Measurements from ENCODE around the gene DDC. TPM values are rescaled to one million over a fixed set of nuclear protein-coding genes. Genes with fewer than 3 reads are reported as not detected.
"Not testable (repeated sequence)": the region's sequence is repeated elsewhere in the genome, so short reads cannot be mapped to it uniquely, and the experiment has no call there.

Gene DDC
- total RNA-seq, 1 donor from 2014 or later = not detected

GRCh38 chr7:50531928-50532327, 33.3 kb downstream of the DDC start:
- Histone ChIP-seq H3K9me3 (no peaks in the 10 kb centered on the region), H3K4me3 (no peak overlapping the region), H3K27ac (no peak overlapping the region), H3K36me3 (no peaks in the 10 kb centered on the region), H3K27me3 (no peaks in the 10 kb centered on the region), H3K4me1 (no peaks in the 10 kb centered on the region)
- intact Hi-C loops (cut with DNase I) = no loop called here
- DNase-seq (ENCODE audit: low spot score in 2 of 2) = no peak
- TF ChIP-seq CTCF (IDR thresholded peaks at IDR 0.05) = no peak

DNA sequence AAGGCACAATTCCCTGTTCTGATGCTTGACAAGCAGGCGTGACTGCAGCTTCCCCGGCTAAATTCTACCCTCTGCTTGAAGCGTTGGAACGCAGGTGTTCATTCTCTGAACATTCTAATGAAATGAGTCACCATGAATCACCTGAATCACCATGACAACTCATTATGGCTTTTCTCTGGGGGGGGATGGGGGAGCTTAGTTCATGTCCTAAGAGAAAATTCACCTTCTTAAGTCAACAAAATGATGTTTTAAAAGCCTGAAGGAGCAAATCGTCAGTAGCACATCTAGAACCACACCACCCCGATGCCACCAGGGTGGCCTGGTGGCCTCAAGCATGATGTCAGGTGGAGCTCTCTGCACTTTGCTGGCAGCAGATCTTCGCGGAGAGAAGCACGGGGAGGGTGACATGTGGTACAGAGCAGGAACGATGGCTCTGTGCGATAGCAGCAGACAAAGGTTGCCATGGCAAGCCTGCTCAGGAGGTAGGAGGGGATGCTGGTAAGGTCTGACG, 33.7 kb downstream of the DDC start:
- no peaks in the 10 kb centered on the region for H3K36me3 ChIP-seq
- no peaks in the 10 kb centered on the region for H3K4me1 ChIP-seq
- H3K4me3 ChIP-seq = no peak overlapping the region
- DNase-seq (ENCODE audit: low spot score in 2 of 2) = no peak
- H3K9me3 ChIP-seq = no peaks in the 10 kb centered on the region
- H3K27ac ChIP-seq = no peak overlapping the region
- H3K27me3 ChIP-seq = no peaks in the 10 kb centered on the region
- no peak for TF ChIP-seq CTCF (IDR thresholded peaks at IDR 0.05)
- intact Hi-C loops (cut with DNase I) = no loop called here

GRCh38 chr7:50530766-50531165, 34.4 kb downstream of the DDC start:
- H3K9me3 ChIP-seq = no peaks in the 10 kb centered on the region
- H3K4me3 ChIP-seq = no peak overlapping the region
- no peak overlapping the region for H3K27ac ChIP-seq
- H3K36me3 ChIP-seq = no peaks in the 10 kb centered on the region
- no peaks in the 10 kb centered on the region for H3K4me1 ChIP-seq
- no peaks in the 10 kb centered on the region for H3K27me3 ChIP-seq
- no peak for DNase-seq (ENCODE audit: low spot score in 2 of 2)
- TF ChIP-seq CTCF (IDR thresholded peaks at IDR 0.05) = no peak
- intact Hi-C loops (cut with DNase I) = no loop called here

GRCh38 chr7:50529093-50529862, 35.9 kb downstream of the DDC start:
- Histone ChIP-seq H3K27ac (no peak overlapping the region), H3K36me3 (no peaks in the 10 kb centered on the region), H3K4me1 (no peaks in the 10 kb centered on the region), H3K4me3 (no peak overlapping the region), H3K27me3 (no peaks in the 10 kb centered on the region), H3K9me3 (no peaks in the 10 kb centered on the region)
- no peak for TF ChIP-seq CTCF (IDR thresholded peaks at IDR 0.05)
- intact Hi-C loops (cut with DNase I) = no loop called here
- DNase-seq (ENCODE audit: low spot score in 2 of 2) = no peak

DNA sequence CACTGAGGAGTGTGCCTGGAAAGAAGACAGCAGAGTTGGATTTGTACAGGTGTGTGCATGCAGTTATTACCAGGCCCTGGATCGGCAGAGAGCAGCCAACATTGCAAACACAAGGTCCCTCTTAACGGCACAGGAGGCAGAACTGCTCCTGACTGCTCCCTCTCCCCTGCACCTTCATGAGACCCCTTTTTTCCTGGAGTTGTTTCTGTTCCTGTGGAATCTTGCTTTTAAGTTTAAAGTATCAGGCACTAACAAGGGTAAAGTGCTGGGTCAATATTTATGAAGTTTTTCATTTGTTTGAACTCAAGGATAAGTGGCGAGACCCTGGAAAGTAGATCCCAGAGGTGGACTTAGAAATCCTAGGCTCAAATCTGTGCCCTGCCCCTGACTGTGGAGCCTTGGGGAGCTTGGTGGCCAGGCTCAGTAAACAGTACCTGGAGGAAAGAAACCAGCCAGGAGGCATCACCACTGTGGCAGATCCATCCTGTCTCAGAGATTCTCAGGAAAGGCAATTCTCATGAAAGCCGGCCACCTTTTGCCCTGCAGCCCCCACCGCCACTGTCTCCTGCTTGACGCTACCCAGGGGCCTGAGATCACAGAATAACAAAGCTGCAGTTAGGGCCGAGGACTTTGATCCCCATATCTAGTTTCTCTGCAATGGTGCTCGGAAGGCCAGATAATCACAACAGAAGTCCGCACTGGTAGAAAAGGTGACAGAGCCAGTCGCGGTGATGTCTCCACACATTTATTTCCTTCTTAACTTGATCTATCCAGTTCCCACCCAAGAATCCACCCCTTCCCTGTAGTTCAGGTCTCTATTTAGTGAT, 36.7 kb downstream of the DDC start:
- no peaks in the 10 kb centered on the region for H3K36me3 ChIP-seq

GRCh38 chr7:50519350-50519749, 45.9 kb downstream of the DDC start:
- H3K27ac ChIP-seq; H3K4me3 ChIP-seq; H3K36me3 ChIP-seq; H3K9me3 ChIP-seq; H3K27me3 ChIP-seq; H3K4me1 ChIP-seq; DNase-seq (ENCODE audit: low spot score in 2 of 2); intact Hi-C loops (cut with DNase I): not testable (repeated sequence)

More for the DNA sequence above, 36.7 kb downstream of the DDC start:
- TF ChIP-seq CTCF (IDR thresholded peaks at IDR 0.05) = no peak
- Histone ChIP-seq H3K27ac (no peak overlapping the region), H3K9me3 (no peaks in the 10 kb centered on the region), H3K27me3 (no peaks in the 10 kb centered on the region), H3K4me3 (no peak overlapping the region), H3K4me1 (no peaks in the 10 kb centered on the region)
- DNase-seq (ENCODE audit: low spot score in 2 of 2) = no peak
- intact Hi-C loops (cut with DNase I) = no loop called here
